ENCODE results near the gene ST6GALNAC4. TPM values are rescaled to one million over a fixed set of nuclear protein-coding genes. Genes with fewer than 3 reads are reported as not detected.
"Not testable (repeated sequence)": the region's sequence is repeated elsewhere in the genome, so short reads cannot be mapped to it uniquely, and the experiment has no call there.

Gene ST6GALNAC4
- total RNA-seq, 1 donor from 2014 or later, result 69.0 TPM

- no peak for DNase-seq (ENCODE audit: low read depth, low spot score)
These were observed 44.2 kb downstream of the ST6GALNAC4 start for GRCh38 chr9:127872369-127873222.

DNA sequence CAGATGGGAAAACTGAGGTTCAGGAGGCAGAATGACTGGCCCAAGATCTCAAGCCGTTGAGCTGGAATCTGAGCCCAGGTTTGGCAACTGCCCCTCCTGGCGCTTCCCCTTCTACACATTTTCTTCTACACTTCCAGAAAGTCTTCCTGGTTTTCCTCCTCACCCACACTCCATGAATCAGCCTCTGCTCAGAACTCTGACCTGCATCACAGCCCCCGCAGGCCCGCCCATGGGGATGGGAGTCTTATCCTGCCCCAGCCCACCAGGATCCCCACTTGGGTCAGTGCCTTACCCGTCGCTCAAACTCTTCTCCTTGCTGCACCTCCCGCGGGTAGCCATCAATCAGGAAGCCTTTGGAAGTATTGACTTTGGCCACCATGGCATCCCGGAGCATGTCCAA is 45.3 kb downstream of the ST6GALNAC4 start:
- DNase-seq (ENCODE audit: low read depth, low spot score), result no peak

DNA sequence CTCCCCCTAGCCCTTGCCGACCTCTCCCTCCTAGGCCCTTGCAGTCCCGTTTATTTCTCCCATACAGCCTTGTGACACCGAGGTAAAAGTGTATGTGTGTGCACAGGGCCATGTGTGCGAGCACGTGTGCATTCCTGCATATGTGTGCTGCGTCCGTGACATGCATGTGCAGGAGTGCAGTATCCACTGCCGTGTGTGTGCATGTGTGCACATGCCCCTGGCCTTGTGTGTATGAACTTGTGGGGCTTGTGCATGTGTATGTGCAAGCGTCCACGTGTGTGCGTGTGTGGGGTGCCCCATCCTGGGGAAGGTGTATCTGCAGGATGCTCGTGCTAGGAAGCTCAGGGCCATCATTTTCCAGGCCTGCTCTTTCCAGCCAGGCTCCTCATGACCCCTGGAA is 46.0 kb downstream of the ST6GALNAC4 start:
- DNase-seq (ENCODE audit: low read depth, low spot score), result no peak

DNA sequence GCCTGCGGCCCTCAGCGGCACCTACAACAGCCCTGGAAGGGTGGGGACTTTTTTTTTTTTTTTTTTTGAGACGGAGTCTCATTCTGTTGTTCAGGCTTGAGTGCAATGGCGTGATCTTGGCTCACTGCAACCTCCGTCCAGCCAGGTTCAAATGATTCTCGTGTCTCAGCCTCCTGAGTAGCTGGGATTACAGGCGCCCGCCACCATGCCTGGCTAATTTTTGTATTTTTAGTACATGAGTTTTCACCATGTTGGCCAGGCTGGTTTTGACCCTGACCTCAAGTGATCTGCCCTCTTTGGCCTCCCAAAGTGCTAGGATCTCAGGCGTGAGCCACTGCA is 46.7 kb downstream of the ST6GALNAC4 start:
- DNase-seq (ENCODE audit: low read depth, low spot score), result not testable (repeated sequence)

GRCh38 chr9:127869310-127870152 is 47.3 kb downstream of the ST6GALNAC4 start:
- no peak for DNase-seq (ENCODE audit: low read depth, low spot score)

- DNase-seq (ENCODE audit: low read depth, low spot score), result no peak
These were observed 48.5 kb downstream of the ST6GALNAC4 start for GRCh38 chr9:127868278-127868902.

- DNase-seq (ENCODE audit: low read depth, low spot score), result no peak
These were observed 49.2 kb downstream of the ST6GALNAC4 start for GRCh38 chr9:127867356-127868277.

GRCh38 chr9:127866535-127866934 is 50.3 kb downstream of the ST6GALNAC4 start:
- no peak for DNase-seq (ENCODE audit: low read depth, low spot score)

DNA sequence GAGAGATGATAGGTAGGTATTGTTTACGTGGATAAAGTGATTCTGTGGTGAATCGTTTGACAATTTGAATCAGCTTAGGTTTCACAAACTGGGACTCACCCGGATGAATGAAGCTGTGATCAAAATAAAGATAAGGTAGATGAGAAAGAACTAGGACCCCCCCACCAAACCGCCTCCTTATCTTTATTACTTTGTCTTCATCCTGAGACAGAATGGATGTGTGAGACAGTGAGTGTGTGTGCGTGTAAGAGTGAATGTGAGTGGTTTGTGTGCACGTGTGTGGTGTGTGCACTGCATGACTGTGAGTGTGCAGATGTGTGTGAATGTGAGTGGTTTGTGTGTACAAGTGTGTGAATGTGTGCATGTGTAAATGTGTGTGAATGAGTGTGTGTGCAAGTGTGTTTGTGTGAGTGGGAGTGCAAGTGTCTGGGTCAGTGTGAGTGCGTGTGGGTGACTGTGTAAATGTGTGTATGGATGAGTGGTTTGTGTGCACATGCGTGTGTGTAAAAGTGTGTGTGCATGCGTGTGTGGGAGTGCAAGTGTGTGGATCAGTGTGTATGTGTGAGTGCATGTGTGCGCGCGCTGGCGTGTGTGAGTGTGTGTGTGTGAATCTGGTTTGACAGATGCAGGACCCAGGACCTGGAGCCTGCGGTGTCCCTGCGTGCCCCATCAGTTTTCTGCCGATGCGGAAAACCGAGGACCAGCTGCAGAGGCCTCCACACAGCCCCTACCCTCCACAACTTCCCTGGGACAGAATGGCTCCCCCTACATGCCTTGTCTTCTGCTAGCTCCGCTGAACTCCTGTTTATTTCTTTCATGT is 51.0 kb downstream of the ST6GALNAC4 start:
- no peak for DNase-seq (ENCODE audit: low read depth, low spot score)

- DNase-seq (ENCODE audit: low read depth, low spot score), result no peak
These were observed 53.6 kb downstream of the ST6GALNAC4 start for GRCh38 chr9:127863191-127863621.

- no peak for DNase-seq (ENCODE audit: low read depth, low spot score)
These were observed 54.5 kb downstream of the ST6GALNAC4 start for GRCh38 chr9:127862075-127863011.

DNA sequence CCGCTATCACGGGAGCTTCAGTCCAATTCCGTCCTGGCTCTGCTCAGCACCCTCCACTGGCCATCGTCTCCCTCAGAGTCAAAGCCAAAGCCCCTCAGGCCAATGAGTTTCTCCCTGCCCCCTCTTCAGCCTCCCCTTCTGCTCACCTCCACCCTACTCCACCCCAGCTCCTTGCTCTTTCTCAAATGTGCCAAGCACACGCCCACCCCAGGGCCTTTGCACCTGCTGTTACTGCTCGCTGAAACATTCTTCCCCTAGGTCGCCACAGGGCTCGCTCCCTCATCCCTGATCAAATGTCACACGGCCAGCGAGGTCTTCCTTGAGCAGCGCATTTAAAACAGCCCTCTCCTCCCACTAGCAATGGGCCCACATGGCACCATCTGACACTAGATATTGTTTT is 56.1 kb downstream of the ST6GALNAC4 start:
- DNase-seq (ENCODE audit: low read depth, low spot score), result no peak

GRCh38 chr9:127860260-127860659 is 56.6 kb downstream of the ST6GALNAC4 start:
- no peak for DNase-seq (ENCODE audit: low read depth, low spot score)

GRCh38 chr9:127858041-127858512 is 58.8 kb downstream of the ST6GALNAC4 start:
- DNase-seq (ENCODE audit: low read depth, low spot score), result no peak

Other genes with a start within 250 kb of the ST6GALNAC4 start
- not detected in 2 replicates for gene CFAP157, start 210.1 kb downstream of the ST6GALNAC4 start, total RNA-seq
- 30.0 and 40.4 TPM in 2 replicates for gene PTRH1, start 201.4 kb downstream of the ST6GALNAC4 start, total RNA-seq
- not detected in 2 replicates for gene TTC16, start 201.0 kb downstream of the ST6GALNAC4 start, total RNA-seq
- gene TOR2A, start 181.7 kb downstream of the ST6GALNAC4 start, total RNA-seq, result 5.8 and 7.8 TPM in 2 replicates
- 56.8 and 58.3 TPM in 2 replicates for gene SH2D3C, start 138.4 kb downstream of the ST6GALNAC4 start, total RNA-seq
- 107 and 116 TPM in 2 replicates for gene CDK9, start 131.0 kb downstream of the ST6GALNAC4 start, total RNA-seq
- 71.4 and 104 TPM in 2 replicates for gene FPGS, start 114.2 kb downstream of the ST6GALNAC4 start, total RNA-seq
- 46.5 and 49.5 TPM in 2 replicates for gene ENG, start 62.4 kb downstream of the ST6GALNAC4 start, total RNA-seq
- gene AK1, start 39.4 kb downstream of the ST6GALNAC4 start, total RNA-seq, result 50.2 and 56.2 TPM in 2 replicates
- 36.2 and 48.1 TPM in 2 replicates for gene ST6GALNAC6, start 17.4 kb downstream of the ST6GALNAC4 start, total RNA-seq
- 0.21 and 0.79 TPM in 2 replicates for gene PIP5KL1, start 13.7 kb upstream of the ST6GALNAC4 start, total RNA-seq
- gene DPM2, start 20.8 kb upstream of the ST6GALNAC4 start, total RNA-seq, result 11.9 and 12.1 TPM in 2 replicates
- gene EEIG1, start 63.9 kb upstream of the ST6GALNAC4 start, total RNA-seq, result 4.4 and 5.2 TPM in 2 replicates
- gene NAIF1, start 150.3 kb upstream of the ST6GALNAC4 start, total RNA-seq, result 10.1 and 16.3 TPM in 2 replicates
- gene SLC25A25, start 151.2 kb upstream of the ST6GALNAC4 start, total RNA-seq, result 14.7 and 25.1 TPM in 2 replicates
- gene PTGES2, start 210.7 kb upstream of the ST6GALNAC4 start, total RNA-seq, result 103 and 129 TPM in 2 replicates
- gene LCN2, start 232.4 kb upstream of the ST6GALNAC4 start, total RNA-seq, result not detected in 2 replicates
- gene BBLN, start 243.2 kb upstream of the ST6GALNAC4 start, total RNA-seq, result 20.6 and 31.5 TPM in 2 replicates